H1 (cell line): Measurements from ENCODE around the gene R3HDM4. TPM values are rescaled to one million over a fixed set of nuclear protein-coding genes. Genes with fewer than 3 reads are reported as not detected.

ENCODE experiments used
- CTCF ChIA-PET: fragments of 300-600 bp; sonication (Branson Sonifier 250); formaldehyde crosslinking; loops from one replicate; lab custom pipeline; 2021; ENCODE audit not compliant: partially characterized antibody; lab: Charles Lee
- POLR2A ChIA-PET: fragments of 300-600 bp; sonication (Branson Sonifier 250); formaldehyde crosslinking; loops from one replicate; lab custom pipeline; 2021; ENCODE audit warnings: inconsistent platforms; ENCODE audit not compliant: partially characterized antibody; lab: Charles Lee
- DNase-seq, 2 experiments: peaks; one replicate each; pipeline versions ENCODE4 v3.0.0 to v3.0.0-alpha.2; 2010 to 2022; ENCODE audit warnings: low spot score in 2 of 2, low read depth in 1 of 2, mixed read lengths in 1 of 2
- FAIRE-seq: peaks from 2 replicates; lab custom pipeline; 2011; peaks lifted over from hg19 to GRCh38; lab: Jason Lieb, UNC
- H2AFZ ChIP-seq: 2 replicates; pipeline ENCODE4 v1.8.1; 2012; ENCODE audit warnings: low read length, inconsistent platforms
- H2AK5ac ChIP-seq: 2 replicates; pipeline ENCODE4 v1.6.1; 2013; ENCODE audit warnings: low read depth, low read length
- H2BK120ac ChIP-seq: replicated peaks from 2 replicates; pipeline ENCODE3; 2013; ENCODE audit warnings: low read depth, low read length, inconsistent platforms
- H2BK12ac ChIP-seq: 2 replicates; pipeline ENCODE4 v1.6.1; 2013; ENCODE audit warnings: low read depth, low read length
- H2BK15ac ChIP-seq: 2 replicates; pipeline ENCODE4 v1.6.1; 2013; ENCODE audit warnings: low read length
- H2BK20ac ChIP-seq: 2 replicates; pipeline ENCODE4 v1.6.1; 2013; ENCODE audit warnings: low read length
- H2BK5ac ChIP-seq: 2 replicates; pipeline ENCODE4 v1.6.1; 2013; ENCODE audit warnings: low read depth, low read length
- H3K14ac ChIP-seq: 2 replicates; pipeline ENCODE4 v1.6.1; 2013; ENCODE audit warnings: inconsistent platforms; ENCODE audit not compliant: insufficient read length
- H3K18ac ChIP-seq: 2 replicates; pipeline ENCODE4 v1.6.1; 2013; ENCODE audit warnings: low read length; ENCODE audit errors: extremely low read depth
- H3K23ac ChIP-seq: 2 replicates; pipeline ENCODE4 v1.6.1; 2013; ENCODE audit warnings: inconsistent platforms; ENCODE audit not compliant: insufficient read length
- H3K23me2 ChIP-seq: 2 replicates; pipeline ENCODE4 v1.6.1; 2013; ENCODE audit warnings: low read depth, low read length
- H3K27ac ChIP-seq: 2 replicates; pipeline ENCODE4 v1.6.1; 2011; ENCODE audit warnings: low read depth, low read length, inconsistent platforms
- H3K27me3 ChIP-seq, 4 experiments: replicated peaks in 1 of 4; 1 replicate in 1 of 4; 2 replicates in 3 of 4; pipeline versions ENCODE4 v1.6.1 to v1.8.1; 2011 to 2013; ENCODE audit warnings: low read length in 3 of 4, mild to moderate bottlenecking in 3 of 4, inconsistent platforms in 2 of 4, mixed read lengths in 2 of 4, moderate library complexity in 1 of 4; ENCODE audit not compliant: control insufficient read depth in 3 of 4, insufficient read depth in 3 of 4; ENCODE audit errors: extremely low read depth in 1 of 4
- H3K36me3 ChIP-seq, 4 experiments: 2 replicates each; pipeline versions ENCODE4 v1.6.1 to v1.8.1; 2011 to 2013; ENCODE audit warnings: mild to moderate bottlenecking in 4 of 4, low read length in 3 of 4, moderate library complexity in 2 of 4, control low read depth in 1 of 4, inconsistent platforms in 1 of 4; ENCODE audit not compliant: insufficient read depth in 4 of 4, control insufficient read depth in 2 of 4
- H3K4ac ChIP-seq: replicated peaks from 2 replicates; pipeline ENCODE3; 2013; ENCODE audit warnings: low read length, low read depth, mixed read lengths, inconsistent platforms; ENCODE audit not compliant: insufficient read length
- H3K4me1 ChIP-seq, 4 experiments: replicated peaks in 1 of 4; 1 replicate in 1 of 4; 2 replicates in 3 of 4; pipeline versions ENCODE4 v1.6.1 to v1.8.1; 2011 to 2013; ENCODE audit warnings: low read length in 3 of 4, inconsistent platforms in 2 of 4, mixed read lengths in 1 of 4; ENCODE audit not compliant: insufficient read depth in 4 of 4, control insufficient read depth in 3 of 4
- H3K4me2 ChIP-seq, 2 experiments: 2 replicates each; pipeline versions ENCODE4 v1.6.1 to v1.8.1; 2011 to 2013; ENCODE audit warnings: low read depth in 2 of 2, low read length in 2 of 2, control low read depth in 1 of 2, inconsistent platforms in 1 of 2, mild to moderate bottlenecking in 1 of 2; ENCODE audit not compliant: insufficient read depth in 1 of 2
- H3K4me3 ChIP-seq, 4 experiments: fragments of 200-600, 300-600 bp in 1 of 4; sonication (generic), shearing (Covaris generic), sonication (Bioruptor Twin) in 1 of 4; 2 replicates each; pipeline versions ENCODE4 v1.5.1 to v1.8.1; 2011 to 2016; ENCODE audit warnings: low read length in 4 of 4, low read depth in 3 of 4, control low read depth in 2 of 4, inconsistent platforms in 2 of 4, mild to moderate bottlenecking in 2 of 4, mixed read lengths in 1 of 4, moderate library complexity in 1 of 4; ENCODE audit not compliant: insufficient read depth in 2 of 4; ENCODE audit errors: extremely low read depth in 1 of 4
- H3K56ac ChIP-seq: replicated peaks from 2 replicates; pipeline ENCODE3; 2013; ENCODE audit warnings: low read depth, mild to moderate bottlenecking, mixed read lengths, low read length, inconsistent platforms; ENCODE audit not compliant: insufficient read length
- H3K79me1 ChIP-seq: 2 replicates; pipeline ENCODE4 v1.6.1; 2013; ENCODE audit warnings: low read depth, low read length, control low read depth
- H3K79me2 ChIP-seq, 2 experiments: 2 replicates each; pipeline versions ENCODE4 v1.6.1 to v1.8.1; 2012 to 2013; ENCODE audit warnings: low read length in 2 of 2, mild to moderate bottlenecking in 2 of 2, inconsistent platforms in 1 of 2; ENCODE audit not compliant: insufficient read depth in 2 of 2, control insufficient read depth in 1 of 2
- H3K9ac ChIP-seq, 4 experiments: replicated peaks in 1 of 4; 1 replicate in 1 of 4; 2 replicates in 3 of 4; pipeline versions ENCODE4 v1.6.1 to v1.8.1; 2011 to 2013; ENCODE audit warnings: low read depth in 3 of 4, low read length in 3 of 4, control low read depth in 2 of 4, mild to moderate bottlenecking in 2 of 4, moderate library complexity in 2 of 4, inconsistent platforms in 1 of 4; ENCODE audit errors: extremely low read depth in 1 of 4
- H3K9me3 ChIP-seq, 2 experiments: 2 replicates each; pipeline versions ENCODE4 v1.6.1 to v1.8.1; 2012 to 2013; ENCODE audit warnings: mild to moderate bottlenecking in 2 of 2, moderate library complexity in 2 of 2, control low read depth in 1 of 2, inconsistent platforms in 1 of 2, low read depth in 1 of 2, low read length in 1 of 2, mixed read lengths in 1 of 2; ENCODE audit not compliant: insufficient read depth in 2 of 2
- H4K20me1 ChIP-seq, 2 experiments: replicated peaks in 1 of 2; 2 replicates each; pipeline versions ENCODE3 to v1.8.1; 2011 to 2013; ENCODE audit warnings: inconsistent platforms in 2 of 2, low read length in 2 of 2, mild to moderate bottlenecking in 1 of 2; ENCODE audit not compliant: insufficient read depth in 2 of 2, control insufficient read depth in 1 of 2
- H4K5ac ChIP-seq: 2 replicates; pipeline ENCODE4 v1.6.1; 2013; ENCODE audit warnings: low read length, low read depth, mixed read lengths, inconsistent platforms; ENCODE audit not compliant: insufficient read length
- H4K8ac ChIP-seq: 2 replicates; pipeline ENCODE4 v1.8.0; 2013; ENCODE audit warnings: mild to moderate bottlenecking, moderate library complexity, low read length, inconsistent platforms; ENCODE audit not compliant: insufficient read depth; ENCODE audit errors: extremely low read depth
- H4K91ac ChIP-seq: replicated peaks from 2 replicates; pipeline ENCODE3; 2013; ENCODE audit warnings: low read length, mixed read lengths, inconsistent platforms; ENCODE audit not compliant: insufficient read length
- POLR2AphosphoS5 ChIP-seq: IDR thresholded peaks from 2 replicates; pipeline ENCODE4 v1.6.1; 2011; ENCODE audit warnings: low read depth, low read length
- TEAD4 ChIP-seq: IDR thresholded peaks from 2 replicates; pipeline ENCODE4 v1.6.1; 2012; ENCODE audit warnings: low read depth, low read length, inconsistent platforms, mixed read lengths
- WGBS, 2 experiments: shearing (Covaris generic) in 1 of 2; methylation state at CpG; one replicate each; pipeline versions ENCODE4 v1.1.6 to v1.1.7; 2013 to 2015; ENCODE audit warnings: low lambda C conversion rate in 2 of 2, mixed read lengths in 2 of 2, inconsistent platforms in 1 of 2, low coverage in 1 of 2, missing lambda C conversion rate in 1 of 2; ENCODE audit not compliant: insufficient replicate concordance in 2 of 2, insufficient coverage in 1 of 2, insufficient read length in 1 of 2; ENCODE audit errors: extremely low coverage in 1 of 2, missing lambda C conversion rate in 1 of 2; 5-methylcytosine and 5-hydroxymethylcytosine counted together
- polyA plus RNA-seq, 7 experiments: library from polyadenylated mRNA; depleted of rRNA in 3 of 7; stranded (reverse) in 5 of 7; unstranded in 2 of 7; fragments of >200 nt in 5 of 7; fragments of 200-250 nt in 2 of 7; gene quantifications; 1 replicate in 5 of 7; 2 replicates in 1 of 7; 4 replicates in 1 of 7; pipeline versions ENCODE4 v1.2.1 to v1.2.3, GENCODE V29; 2011 to 2013; ENCODE audit warnings: missing spikeins in 2 of 7, mixed read lengths in 2 of 7
- total RNA-seq: library from RNA; stranded (reverse); fragmentation: NEBNext Ultra II Directional; extraction: Animal tissue kit (Norgen Biotek cat#: 25700); gene quantifications from 2 replicates; pipeline ENCODE4 v1.2.1, GENCODE V29; 2021
- TF ChIP-seq, protein P1 (sequence below): IDR thresholded peaks from 2 replicates; pipeline ENCODE4 v1.6.1; 2012; ENCODE audit warnings: inconsistent platforms

R3HDM4 gene
- total and polyA plus RNA-seq, 2 of the 8 experiments (the other 6 are each of a cell fraction or from before 2014, with no cell fraction given), result 76.8 to 102 TPM

DNA sequence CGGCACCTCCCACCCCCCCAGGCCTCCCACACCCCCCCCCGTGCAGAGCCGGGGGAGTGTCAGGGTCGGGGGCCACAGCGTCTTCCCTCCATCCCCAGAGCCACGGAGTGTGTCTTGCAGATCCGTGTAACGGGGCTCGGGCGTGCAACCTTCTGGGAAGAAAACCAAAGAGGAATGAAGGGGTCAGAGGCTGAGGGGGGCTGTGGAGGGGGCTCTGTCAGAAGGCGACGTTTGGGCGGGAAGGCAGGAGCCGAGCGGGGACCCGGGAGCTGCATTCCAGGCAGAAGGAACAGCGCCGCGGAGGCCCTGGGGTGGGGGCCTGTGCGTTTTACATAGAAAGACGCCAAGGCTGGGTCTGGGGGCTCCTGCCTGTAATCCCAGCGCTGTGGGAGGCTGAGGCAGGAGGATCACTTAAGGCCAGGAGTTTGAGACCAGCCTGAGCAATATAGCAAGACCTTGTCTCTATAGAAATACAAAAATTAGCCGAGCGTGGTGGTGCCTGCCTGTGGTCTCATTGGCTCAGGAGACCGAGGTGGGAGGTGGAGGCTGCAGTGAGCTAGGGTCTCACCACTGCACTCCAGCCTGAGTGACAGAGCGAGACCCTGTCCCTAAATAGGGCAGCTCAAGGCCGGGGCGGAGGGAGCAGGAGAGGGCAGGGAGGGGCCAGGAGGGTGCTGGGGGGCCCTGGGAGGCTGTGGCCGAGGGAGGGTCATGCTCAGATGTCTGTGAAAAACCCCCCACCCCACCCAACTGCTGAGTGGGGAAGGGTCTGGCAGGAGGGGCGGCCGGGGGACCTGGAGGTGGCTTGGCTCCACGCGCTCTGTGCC, 40.6 kb upstream of the R3HDM4 start:
- peak overlapping the region; percentile 66 for H4K91ac ChIP-seq
- peak overlapping the region; percentile 60 for H4K5ac ChIP-seq
- TF ChIP-seq TEAD4 (peak; percentile 55; the same call in 1 of the 2 replicates), POLR2AphosphoS5 (no peak)
- TF ChIP-seq, protein P1, sequence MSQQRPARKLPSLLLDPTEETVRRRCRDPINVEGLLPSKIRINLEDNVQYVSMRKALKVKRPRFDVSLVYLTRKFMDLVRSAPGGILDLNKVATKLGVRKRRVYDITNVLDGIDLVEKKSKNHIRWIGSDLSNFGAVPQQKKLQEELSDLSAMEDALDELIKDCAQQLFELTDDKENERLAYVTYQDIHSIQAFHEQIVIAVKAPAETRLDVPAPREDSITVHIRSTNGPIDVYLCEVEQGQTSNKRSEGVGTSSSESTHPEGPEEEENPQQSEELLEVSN, result peak; percentile 66
- H2BK12ac ChIP-seq, result peak overlapping the region; percentile 7; the same call in 1 of the 2 replicates
- no peaks in the 10 kb centered on the region for H3K9me3 ChIP-seq
- H2BK120ac ChIP-seq, result no peak overlapping the region
- FAIRE-seq (no peak), DNase-seq (no peak)
- POLR2A ChIA-PET, result interaction anchor here (0.6 to 1.9 kb wide), 6 partner anchors 14 to 315 kb away, joined by 3 to 8 read pairs (median 3); partner anchors contain the start of genes CIRBP and WDR18
- H3K23me2 ChIP-seq, result no peaks in the 10 kb centered on the region; the same call in 1 of the 2 replicates
- H3K4me2 ChIP-seq, result peak overlapping the region; percentile 38 to 63; a peak in 2 of 4 replicates
- peaks cover 11% of the 10 kb centered on the region for H3K79me1 ChIP-seq
- H3K4me1 ChIP-seq, result peaks cover 5 to 46% (median 23%) of the 10 kb centered on the region in 4 experiments
- H3K14ac ChIP-seq, result no peak overlapping the region
- peak overlapping the region; percentile 91 for H3K4ac ChIP-seq
- H2BK20ac ChIP-seq, result no peak overlapping the region
- H3K56ac ChIP-seq, result no peak overlapping the region
- H3K79me2 ChIP-seq, result peaks cover 0 to 26% of the 10 kb centered on the region in 2 experiments; a peak in 1 of 4 replicates
- WGBS, 2 experiments, result 67% methylated on average over 26 of the region's 33 CpGs; no CpG with 5 or more reads in 1 of the 2 experiments
- H3K18ac ChIP-seq, result peak overlapping the region; percentile 86
- no peak overlapping the region for H3K9ac ChIP-seq
- H3K36me3 ChIP-seq, result no peaks in the 10 kb centered on the region
- peaks cover 0 to 1% of the 10 kb centered on the region in 2 experiments for H4K20me1 ChIP-seq
- no peaks in the 10 kb centered on the region for H3K27me3 ChIP-seq
- CTCF ChIA-PET, result interaction anchor here (0.6 to 2.8 kb wide), 4 partner anchors 8 to 260 kb away, joined by 3 to 9 read pairs (median 3); no protein-coding TSS in a partner anchor
- peak overlapping the region; percentile 45; the same call in 1 of the 2 replicates for H3K27ac ChIP-seq
- peak overlapping the region; percentile 77; the same call in 1 of the 2 replicates for H2BK5ac ChIP-seq
- peak overlapping the region in 2 of 4 experiments; percentile 12 to 51; a peak in 2 of 8 replicates for H3K4me3 ChIP-seq
- H2AFZ ChIP-seq, result no peak overlapping the region
- peak overlapping the region; percentile 53; the same call in 1 of the 2 replicates for H2BK15ac ChIP-seq
- H3K23ac ChIP-seq, result no peak overlapping the region
- peak overlapping the region; percentile 59; the same call in 1 of the 2 replicates for H2AK5ac ChIP-seq
- peak overlapping the region; percentile 54 for H4K8ac ChIP-seq
